ENCODE measurements around the gene ZG16B.

Gene ZG16B

DNA sequence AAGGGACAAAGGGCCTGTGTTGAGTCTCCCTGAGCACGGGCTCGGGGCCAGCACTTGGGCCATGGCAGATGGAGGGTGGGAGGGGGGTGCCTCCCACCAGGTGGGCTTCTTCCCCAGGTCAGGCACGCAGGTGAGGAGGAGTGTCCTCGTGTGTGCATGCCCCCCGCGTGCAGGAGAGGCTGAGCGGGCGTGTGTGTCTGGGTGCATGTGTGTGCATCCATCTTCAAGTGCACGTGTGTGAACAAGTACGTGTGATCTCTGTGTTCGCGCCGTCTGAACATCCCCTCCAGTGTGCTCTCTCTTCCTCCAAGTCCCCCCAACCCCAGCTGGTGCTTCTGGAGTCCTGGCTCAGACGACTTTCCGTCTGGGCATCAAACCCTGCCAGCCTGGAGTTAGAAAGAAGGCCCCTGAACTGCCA lies 2.7 kb upstream of the ZG16B start:
- ChIA-PET CTCF (no interaction called here), POLR2A (no interaction called here)
- TF ChIP-seq CTCF (IDR thresholded peaks at IDR 0.05; ENCODE audit: control extremely low read depth, extremely low read depth, low read depth, missing control alignments) = no peak
- no peak for DNase-seq (ENCODE audit: extremely low spot score)

DNA sequence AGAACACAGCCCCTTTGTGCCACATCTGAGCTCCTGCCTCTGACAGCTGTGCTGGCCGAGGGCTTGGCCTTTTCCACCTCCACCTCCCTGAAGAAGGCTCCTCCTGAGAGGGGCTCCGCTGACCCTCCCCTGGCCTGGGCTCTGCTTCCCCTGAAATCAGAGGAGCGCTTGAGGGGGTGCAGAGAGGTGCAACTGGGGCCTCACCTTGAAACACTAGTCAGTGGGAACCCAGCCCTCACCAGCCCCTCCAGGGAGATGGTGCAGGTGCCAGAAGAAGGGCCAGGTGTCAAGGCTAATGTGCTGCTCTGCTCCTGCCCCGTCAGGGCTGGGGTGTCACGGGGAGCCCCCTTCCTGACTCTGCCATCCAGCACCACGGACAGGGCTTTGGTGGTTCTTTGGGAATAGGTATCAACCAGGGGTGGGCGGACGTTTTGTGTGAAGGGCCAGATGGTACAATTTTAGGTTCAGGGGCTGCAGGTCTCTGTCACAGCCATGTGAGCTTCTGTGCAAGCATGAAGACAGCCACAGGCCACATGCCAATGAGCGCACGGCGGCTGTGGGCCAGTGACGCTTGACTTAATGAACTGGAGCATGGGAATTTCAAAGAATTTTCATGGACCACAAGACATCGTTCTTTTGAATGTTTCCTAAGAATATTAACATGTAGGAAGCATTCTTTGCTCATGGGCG lies 2.1 kb upstream of the ZG16B start:
- no peak for TF ChIP-seq CTCF (IDR thresholded peaks at IDR 0.05; ENCODE audit: control extremely low read depth, extremely low read depth, low read depth, missing control alignments)
- no peak for DNase-seq (ENCODE audit: extremely low spot score)
- ChIA-PET POLR2A (no interaction called here), CTCF (no interaction called here)

- DNase-seq (ENCODE audit: extremely low spot score) = no peak
- no peak for TF ChIP-seq CTCF (IDR thresholded peaks at IDR 0.05; ENCODE audit: control extremely low read depth, extremely low read depth, low read depth, missing control alignments)
- ChIA-PET POLR2A (no interaction called here), CTCF (interaction anchor here (2.4 kb wide), 1 partner anchor 11 kb away, joined by 11 read pairs; no protein-coding TSS in a partner anchor)
Observed at GRCh38 chr16:2828521-2828840, 1.6 kb upstream of the ZG16B start.

- TF ChIP-seq CTCF (IDR thresholded peaks at IDR 0.05; ENCODE audit: control extremely low read depth, extremely low read depth, low read depth, missing control alignments) = no peak
- DNase-seq (ENCODE audit: extremely low spot score) = no peak
- POLR2A ChIA-PET = no interaction called here
- CTCF ChIA-PET = interaction anchor here (2.4 kb wide), 1 partner anchor 10 kb away, joined by 11 read pairs; no protein-coding TSS in a partner anchor
Observed at GRCh38 chr16:2828876-2829430, 1.1 kb upstream of the ZG16B start.

GRCh38 chr16:2830355-2830695 lies 222 bp downstream of the ZG16B start:
- ChIA-PET CTCF (interaction anchor here (1.3 to 2.4 kb wide), 3 partner anchors 9 to 97 kb away, joined by 5 to 11 read pairs (median 5); no protein-coding TSS in a partner anchor), POLR2A (no interaction called here)
- no peak for DNase-seq (ENCODE audit: extremely low spot score)
- TF ChIP-seq CTCF (IDR thresholded peaks at IDR 0.05; ENCODE audit: control extremely low read depth, extremely low read depth, low read depth, missing control alignments) = no peak

DNA sequence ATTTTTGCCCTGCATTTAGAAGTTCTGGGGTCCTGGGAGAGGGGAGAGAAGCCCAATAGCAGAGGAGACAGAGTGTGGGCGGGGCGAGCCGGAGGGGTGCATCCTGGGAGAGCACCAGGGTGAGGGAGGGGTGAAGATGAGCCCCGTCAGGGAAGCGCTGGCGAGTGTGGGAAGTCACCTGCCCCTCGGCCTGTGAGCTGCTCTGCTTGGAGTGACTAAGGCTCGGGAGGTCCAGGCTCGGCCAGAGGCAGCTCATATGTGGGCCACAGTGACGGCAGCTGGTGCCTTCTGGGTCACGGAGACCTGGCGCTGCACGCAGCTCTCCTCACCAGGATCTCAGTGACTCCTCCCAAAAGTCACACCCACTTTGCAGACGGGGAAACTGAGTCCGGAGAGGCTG lies 1.1 kb downstream of the ZG16B start:
- no peak for TF ChIP-seq CTCF (IDR thresholded peaks at IDR 0.05; ENCODE audit: control extremely low read depth, extremely low read depth, low read depth, missing control alignments)
- POLR2A ChIA-PET = no interaction called here
- DNase-seq (ENCODE audit: extremely low spot score) = no peak
- CTCF ChIA-PET = interaction anchor here (1.0 to 1.3 kb wide), 3 partner anchors 9 to 96 kb away, joined by 3 to 5 read pairs (median 3); no protein-coding TSS in a partner anchor

Data from GM10248 (cell line).